Activated CD8-positive, alpha-beta memory T cell treated with anti-CD3 and anti-CD28 coated beads for 4 hours (primary cell): ENCODE data around the gene GUCA1A.

Experiments
- DNase-seq, 2 donors: peaks; one replicate each; pipeline ENCODE4 v3.0.0-alpha.2; 2020; ENCODE audit warnings: low read depth in 2 of 2

Gene GUCA1A

DNA sequence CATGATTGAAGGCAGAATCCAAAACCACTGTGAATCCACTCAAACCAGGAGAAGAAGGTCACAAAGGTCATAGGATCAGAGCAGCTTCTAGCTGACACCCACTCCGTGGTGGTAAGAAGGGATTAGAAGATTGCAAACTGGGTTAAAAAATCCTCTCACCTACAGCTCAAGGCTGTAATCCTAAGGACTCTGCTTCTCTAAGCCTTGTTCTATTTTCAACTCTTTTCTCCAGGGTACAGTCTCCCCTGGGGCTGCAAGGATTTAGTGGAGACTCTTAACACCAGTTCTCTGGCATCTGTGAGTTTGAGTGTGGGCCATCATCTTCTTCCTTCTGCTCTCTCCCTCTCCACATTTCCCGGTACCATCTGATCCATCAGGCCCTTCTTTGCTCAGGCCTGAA lies at the start of gene GUCA1A:
GUCA1A (plus strand) TSS at position 264 of the 400 bp plus-strand sequence. CDS start 250 bp downstream, outside the sequence.
- DNase-seq: no peak

DNA sequence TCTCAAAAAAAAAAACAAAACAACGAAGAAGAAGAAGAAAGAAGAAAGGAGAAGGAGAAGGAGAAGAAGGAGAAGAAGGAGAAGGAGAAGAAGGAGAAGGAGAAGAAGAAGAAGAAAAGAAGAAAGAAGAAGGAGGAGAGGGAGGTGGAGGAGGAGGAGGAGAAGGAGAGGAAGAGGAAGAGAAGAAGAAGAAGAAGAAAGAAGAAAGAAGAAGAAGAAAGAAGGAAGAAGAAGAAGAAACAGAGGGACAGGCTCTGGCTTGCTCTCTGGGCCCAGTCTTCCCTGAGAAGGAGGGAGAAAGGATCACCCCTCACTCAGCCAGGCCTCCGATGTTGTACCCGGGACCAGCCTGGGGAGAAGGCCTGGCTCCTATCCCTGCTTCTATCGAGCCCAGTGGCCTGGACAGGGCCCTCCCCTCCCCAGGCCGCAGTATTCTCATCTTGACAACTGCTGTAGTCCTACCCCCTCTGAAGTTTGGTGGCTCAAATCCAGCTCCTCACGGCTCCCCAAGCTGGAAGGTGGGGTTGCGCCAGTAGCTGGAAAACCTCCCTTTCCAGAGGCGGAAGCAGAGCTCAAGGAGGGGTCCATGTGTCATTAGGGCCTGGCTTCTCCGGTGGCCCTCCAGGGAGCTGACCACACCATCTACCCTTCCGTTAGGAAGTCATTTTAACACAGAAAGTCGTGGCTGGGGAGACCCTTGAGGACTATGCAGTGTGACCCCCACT lies 49.6 kb upstream of the GUCA1A start:
- DNase-seq: no peak

DNA sequence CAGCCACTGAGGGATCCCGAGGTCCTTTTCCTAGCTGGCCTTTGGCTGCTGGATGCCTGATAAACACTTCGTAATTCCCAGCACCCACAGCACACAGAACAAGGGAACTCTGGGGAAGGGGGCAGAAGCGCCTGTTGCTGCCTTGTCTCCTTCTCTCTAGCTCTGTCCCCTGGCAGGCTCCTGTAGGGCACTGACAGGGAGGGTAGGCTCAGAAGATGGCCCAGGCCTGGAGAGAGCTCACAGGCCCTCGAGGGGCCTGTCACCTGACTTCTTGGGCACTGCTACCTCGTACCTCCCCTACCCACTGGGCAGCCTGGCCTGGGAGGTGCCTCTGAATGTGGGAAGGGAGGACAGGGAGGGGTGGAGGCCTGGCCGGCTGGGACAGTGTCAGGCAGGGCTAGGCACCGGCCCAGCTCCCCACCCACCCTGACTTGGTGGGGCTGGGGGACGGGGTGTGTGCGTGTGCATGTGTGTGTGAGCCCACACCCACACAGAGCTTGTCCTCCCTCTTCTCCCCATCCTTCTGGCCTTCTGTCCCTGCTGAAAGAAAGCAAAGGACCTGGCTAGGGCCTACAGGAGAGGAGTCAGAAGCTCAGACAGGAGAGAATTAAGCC lies 48.8 kb upstream of the GUCA1A start:
- no peak for DNase-seq

DNA sequence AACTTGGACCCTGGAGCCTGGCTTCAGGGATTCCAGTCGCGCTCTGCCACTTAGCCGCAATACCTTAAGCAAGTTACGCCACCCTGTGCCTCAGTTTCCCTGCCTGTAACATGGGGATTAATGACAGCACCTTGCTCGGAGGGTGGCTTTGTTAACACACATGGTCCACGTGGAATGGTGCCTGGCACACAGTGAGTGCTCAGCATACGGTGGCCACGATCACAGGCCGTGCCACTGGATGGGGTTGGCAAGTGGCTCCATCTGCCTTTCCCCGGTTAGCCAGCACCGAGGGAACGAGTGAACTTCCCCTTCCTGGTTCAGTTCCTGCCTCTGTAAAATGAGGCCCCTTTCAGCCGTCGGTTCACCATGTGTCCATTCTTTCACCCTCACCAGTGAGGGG lies 47.9 kb upstream of the GUCA1A start:
- no peak for DNase-seq

DNA sequence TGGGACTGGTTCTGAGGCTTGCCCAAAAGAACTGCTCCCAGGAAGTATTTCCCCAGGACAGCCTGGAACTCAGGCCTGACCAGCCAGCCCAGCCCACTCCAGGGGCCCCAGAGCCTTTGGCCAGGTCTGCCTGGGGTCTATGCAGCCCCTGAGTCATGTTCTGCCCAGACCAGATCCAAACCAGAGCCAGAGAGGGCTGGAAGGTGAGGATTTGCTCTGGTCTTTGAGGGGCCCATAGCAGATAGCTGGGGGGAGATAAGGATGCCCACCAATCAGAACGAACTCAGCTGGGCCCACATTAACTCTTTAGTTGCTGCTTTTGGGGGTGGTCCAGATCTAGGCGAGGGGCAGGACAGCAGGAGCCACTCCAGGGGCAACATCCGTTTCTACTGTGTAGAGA lies 47.5 kb upstream of the GUCA1A start:
- no peak for DNase-seq

DNA sequence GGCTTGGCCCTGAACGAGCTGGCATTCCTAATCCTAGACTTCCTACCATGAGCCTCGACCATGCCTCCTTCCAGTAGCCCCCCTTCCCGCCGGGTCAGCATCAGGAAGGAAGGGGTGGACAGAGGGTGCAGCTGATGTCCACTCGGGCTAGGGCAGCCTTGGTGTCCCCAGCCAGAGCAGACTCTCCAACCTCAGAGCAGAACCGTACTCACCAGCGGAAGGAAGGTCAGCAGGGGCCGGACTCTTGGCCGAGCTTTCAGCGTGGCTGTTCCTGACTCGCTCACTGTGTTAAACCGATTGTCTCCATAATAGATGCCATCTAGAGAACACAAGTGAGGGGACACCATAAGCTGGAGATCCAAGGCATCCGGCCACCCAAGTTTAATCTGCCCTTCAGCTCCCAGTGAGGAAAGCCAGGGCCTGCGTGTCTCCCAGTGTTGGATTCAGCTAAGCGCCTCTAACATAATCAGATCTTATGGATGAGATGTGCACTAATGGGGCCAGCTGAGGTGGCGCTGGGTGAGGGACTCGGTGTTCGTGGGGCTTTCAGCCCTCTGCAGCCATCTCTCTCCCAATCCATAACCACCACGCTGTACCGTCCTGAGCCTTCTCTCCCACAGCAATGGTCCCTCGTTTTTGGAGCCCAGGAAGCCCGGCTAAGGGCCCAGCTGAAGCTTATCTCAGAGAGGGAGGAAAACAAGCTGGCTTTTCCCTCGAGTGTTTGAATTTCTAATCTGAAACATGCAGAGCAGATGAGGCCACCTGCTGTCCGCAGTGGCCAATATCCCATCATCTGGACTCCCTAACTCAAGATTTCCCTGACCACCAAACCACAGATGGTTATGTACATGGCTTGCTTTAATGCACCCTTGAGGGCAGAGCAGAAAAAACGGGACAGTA lies 44.5 kb upstream of the GUCA1A start:
- no peak for DNase-seq

DNA sequence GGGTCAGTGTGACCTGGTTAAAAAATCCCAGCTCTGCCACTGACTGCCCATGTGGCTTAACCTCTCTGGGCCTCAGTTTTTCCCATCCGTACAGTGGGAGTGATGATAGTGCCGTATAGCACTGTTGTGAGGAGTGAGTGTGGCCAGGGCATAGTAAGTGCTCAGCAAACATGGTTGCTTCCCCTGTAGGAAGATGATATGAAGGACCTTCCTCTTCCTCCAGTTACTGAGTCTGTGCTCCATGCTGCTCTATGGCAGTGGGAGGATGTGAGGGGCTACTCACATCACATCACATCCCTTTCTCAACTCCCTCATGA lies 43.8 kb upstream of the GUCA1A start:
- DNase-seq: no peak

DNA sequence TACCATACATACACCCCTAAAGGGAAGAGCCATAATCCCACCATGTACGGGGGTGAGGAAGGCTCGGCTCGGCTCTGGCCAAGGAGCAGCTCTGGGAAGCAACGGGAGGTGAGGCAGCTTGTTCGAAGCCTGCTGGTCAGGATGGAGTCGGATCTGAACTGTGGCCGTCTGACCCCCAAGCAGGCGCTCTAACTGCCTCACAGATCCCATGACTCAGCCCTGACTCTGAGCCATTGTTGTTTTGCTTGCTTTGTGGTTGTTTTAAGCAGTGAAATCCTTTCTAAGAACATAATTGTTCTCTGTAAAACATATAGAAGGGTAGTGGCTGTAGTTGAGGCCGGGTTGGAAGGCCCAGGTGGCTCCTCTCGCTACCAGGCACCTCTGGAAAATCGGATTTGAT lies 41.6 kb upstream of the GUCA1A start:
- no peak for DNase-seq

DNA sequence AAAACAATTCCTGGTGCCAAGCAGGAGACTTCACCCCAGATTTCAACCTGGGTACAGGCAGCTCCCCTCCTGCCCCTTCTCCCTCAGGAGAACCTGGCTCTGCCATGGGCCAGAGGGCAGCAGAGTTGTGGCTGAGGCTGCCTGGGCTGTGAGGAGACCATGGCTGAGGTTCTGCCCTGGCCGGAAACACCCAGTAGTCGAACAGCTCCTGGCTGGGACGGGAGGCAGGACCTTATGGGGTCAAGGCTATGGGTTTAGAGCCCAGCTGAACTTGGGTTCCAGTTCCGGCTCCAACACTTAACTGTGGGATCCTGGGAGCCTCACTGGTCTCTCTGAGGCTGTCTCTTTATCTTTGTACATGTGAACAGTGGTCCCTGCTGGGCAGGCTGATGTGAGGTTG lies 39.2 kb upstream of the GUCA1A start:
- no peak for DNase-seq

DNA sequence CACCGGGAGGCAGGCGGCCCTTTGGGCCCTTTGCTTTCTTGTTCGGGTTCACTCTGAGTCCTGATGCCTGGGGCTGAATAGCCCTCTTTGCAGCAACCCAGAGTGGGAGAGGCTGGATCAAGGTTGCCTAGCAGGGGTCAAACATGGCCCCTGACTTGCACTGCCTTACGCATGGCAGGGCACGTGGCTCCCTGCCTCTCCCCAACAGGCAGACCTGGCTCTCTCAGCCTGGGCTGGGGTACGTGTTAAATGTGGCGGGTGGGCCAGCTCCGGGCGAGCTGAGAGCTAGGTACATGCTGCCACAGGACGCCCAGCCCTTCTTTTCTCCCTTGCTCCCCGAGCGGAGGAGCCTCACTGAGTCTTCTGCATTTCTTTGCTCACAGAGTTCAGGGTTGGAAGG lies 38.0 kb upstream of the GUCA1A start:
- DNase-seq: no peak

DNA sequence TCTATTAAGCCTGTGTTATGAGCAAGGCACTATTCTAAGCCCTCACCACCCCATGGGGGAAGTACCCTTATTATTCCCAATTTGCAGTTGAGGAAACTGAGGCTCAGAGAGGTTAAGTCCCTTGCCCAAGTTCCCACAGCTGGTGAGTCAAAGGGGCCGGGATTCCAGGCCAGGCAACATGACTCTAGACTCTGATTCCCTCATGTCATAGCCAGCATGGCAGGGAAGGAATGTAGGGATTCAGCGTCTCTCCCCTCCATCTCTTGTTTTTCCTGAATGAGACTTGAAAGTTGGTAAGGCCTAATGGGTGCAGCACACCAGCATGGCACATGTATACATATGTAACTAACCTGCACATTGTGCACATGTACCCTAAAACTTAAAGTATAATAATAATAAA lies 37.4 kb upstream of the GUCA1A start:
- no peak for DNase-seq

DNA sequence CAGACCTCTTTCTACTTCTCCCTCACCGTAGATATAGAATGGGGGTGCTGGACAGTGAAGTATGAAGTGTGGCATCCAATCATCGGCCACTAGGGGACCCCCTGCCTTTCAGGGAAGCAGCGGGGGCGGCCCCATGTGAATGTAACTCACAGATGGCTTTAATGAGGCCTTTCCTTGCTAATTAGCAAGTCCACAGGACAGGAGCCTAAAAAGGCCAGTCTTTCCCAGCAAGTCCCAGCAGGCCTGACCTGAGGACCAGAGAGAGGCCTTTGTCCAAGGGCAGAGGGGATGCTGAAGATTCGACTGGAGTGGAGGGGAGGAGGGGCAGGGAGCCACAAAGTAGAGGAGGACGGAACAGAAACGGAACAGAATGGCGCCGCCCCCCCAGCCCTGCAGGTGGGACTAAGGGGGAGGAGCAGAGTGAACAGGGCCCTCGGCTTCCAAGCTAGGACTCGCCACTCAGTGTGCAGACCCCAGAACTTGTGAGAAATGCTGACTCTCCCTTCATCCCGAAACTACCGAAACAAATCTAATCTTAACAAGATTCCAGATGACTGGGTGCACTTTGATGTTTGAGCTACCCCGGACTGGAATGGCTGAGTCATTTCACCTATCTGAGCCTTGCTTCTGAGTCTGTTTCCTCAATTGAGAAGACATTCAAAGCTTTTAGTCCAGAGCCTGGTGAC lies 36.5 kb upstream of the GUCA1A start:
- DNase-seq: no peak

DNA sequence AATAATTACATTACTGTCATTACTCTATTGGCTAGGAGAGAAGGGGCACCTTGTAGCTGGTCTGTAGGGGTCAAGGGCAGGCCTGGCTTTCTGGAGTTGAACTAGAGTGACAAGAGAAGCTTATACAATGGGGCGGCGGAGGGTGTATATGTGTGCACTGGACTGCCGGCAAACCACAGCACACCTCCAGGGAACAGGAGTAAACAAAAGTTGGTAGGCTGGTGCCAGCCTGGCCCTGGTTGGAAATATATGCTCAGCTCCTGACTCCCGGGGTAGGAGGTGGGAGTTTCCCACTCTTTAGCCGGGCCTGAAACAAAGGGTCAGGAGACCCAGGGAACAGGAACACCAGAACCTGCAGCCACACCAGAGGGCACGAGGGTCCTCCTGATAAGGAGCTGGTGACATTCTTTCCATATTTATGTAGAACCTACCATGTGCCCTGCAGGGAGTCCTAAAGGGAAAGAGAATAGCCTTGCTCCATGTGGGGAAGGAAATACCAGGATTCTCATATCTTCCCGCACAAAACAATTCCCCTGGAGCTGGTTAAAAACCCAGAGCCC lies 35.9 kb upstream of the GUCA1A start:
- no peak for DNase-seq

DNA sequence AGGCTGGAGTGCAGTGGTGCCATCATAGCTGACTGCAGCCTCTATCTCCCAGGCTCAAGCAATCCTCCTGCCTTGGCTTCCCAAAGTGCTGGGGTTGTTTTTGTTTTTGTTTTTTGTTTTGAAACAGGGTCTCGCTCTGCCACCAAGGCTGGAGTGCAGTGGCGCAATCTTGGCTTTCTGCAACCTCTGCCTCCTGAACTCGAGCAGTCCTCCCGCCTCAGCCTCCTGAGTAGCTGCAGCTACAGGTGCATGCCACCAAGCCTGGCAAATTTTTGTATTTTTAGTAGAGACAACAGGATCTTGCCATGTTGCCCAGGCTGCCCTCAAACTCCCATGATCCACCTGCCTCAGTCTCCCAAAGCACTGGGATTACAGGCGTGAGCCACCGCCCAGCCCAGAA lies 35.0 kb upstream of the GUCA1A start:
- DNase-seq: no peak

DNA sequence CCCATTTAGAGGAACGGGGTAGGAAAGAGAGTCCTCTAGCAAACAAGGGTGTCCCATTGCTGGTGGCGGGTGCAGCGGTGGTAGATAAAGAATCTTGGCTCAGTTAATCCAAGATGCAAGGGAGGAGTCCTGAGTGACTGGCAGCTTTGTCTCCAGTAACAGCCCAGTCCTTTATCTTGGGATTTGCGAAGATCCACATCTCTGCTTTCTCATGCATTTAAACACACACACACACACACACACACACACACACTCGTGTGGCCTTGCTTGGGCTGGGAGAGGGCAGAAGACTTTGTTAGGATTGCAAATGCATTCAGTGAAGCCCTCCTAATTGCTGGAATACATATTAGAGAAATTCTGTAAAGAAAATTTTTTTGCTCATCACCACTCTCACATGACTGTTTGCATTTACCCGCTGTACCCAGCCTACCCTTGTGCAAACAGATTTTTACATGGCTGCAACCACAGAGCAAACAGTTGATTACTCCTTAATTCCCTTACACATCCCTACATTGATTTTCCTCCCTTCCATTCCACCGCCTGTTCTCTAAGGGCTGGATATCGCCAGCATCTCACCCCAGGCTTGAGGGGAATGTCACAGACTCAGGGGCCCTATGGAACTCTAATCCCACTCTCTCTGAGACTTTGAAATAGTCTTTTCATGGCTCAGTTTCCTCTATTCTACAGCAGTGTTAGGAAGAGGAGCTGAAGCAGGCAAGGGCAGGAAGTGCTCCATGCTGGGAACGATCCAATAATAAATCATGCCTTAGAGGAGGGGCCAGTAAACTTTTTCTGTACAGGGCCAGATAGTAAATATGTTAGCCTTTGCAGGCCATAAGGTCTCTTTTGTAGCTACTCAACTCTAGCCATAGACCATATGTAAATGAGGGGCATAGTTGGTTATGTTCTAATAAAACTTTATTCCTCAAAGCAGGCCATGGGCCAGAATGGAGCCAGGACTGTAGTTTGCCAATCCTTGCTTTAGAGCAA lies 34.2 kb upstream of the GUCA1A start:
- DNase-seq: no peak

DNA sequence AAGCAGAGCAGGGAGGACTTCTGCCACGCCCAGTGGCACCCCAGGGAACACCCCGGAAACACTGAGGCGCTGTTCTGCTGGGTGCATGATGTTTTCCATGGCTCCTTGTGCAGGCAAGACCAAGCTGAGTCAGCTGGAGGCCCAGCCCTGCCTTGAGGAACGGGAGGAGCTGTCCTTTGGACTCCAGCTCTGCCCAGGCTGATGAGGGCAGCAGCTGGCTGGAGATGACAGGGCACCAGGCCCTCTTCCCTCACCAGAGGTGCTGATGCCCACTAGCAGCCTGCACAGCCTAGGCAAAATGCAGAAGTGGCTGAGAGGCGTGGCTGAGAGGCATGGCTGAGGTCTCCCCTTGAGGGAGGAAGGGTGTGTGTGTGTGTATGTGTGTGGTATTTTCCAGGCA lies 33.1 kb upstream of the GUCA1A start:
- DNase-seq: no peak

DNA sequence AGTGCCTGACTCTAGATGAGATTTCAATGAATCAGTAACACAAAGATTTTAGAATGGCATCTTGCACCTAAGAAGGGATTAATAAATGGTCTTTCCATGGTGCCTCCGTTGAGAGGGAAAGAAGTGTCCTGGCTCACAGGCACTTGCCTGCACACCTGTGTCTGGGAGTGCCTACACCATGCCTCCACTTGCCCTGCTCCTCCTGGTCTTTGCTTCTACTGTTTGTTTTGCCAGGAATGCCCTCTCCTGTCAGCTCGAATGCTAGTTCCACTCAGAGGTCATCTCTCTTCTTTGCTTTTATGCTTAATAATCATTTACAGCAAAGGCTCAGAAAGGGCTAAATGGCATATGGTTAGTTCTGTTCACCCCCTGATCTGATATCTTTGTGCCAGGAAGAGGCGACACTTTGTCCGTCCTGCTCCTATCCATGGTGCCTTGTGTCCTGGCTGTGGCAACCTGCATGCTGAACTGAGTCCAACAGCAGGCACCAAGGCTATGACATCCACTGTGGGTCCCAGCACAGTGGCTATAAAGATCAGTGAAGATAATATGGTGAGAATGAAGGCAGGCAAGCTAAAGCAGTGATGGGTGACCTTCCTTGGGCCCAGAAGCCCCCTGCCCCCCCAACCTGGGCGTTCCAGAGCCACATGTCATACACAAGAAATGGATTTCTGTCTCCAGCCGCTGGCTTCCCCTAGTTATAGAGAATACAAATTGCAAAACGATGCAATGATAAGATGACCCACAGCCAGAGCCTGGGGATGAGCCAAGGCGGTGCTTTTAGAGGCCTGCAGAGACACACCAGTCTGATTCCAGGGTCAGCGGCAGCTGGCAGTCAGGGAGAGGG lies 32.2 kb upstream of the GUCA1A start:
- DNase-seq: no peak

DNA sequence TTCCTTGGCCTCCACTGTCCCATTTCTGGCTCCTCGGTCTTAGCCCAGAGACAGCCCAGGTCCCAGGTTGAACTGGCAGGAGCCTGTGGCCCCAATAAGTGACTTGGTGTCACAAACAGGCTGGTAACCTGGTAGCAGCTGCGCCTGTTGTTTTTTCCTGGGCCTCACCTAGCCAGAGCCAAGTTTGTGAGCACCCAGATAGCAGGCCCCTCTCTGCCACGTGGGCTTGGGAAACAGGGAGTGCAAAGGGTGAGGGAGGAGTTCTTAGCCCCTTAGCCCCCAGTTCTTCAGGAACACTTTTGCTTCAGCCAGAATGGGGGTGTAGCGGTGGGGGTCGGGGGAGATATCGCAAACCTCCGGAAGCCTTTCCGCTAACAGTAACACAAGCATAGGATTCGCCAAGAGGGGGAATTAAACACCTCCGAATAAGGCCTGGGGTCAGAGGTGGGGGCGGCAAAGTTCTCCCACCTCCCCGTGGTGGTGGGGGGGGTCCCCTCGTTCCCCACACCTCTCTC lies 31.5 kb upstream of the GUCA1A start:
- DNase-seq: no peak

DNA sequence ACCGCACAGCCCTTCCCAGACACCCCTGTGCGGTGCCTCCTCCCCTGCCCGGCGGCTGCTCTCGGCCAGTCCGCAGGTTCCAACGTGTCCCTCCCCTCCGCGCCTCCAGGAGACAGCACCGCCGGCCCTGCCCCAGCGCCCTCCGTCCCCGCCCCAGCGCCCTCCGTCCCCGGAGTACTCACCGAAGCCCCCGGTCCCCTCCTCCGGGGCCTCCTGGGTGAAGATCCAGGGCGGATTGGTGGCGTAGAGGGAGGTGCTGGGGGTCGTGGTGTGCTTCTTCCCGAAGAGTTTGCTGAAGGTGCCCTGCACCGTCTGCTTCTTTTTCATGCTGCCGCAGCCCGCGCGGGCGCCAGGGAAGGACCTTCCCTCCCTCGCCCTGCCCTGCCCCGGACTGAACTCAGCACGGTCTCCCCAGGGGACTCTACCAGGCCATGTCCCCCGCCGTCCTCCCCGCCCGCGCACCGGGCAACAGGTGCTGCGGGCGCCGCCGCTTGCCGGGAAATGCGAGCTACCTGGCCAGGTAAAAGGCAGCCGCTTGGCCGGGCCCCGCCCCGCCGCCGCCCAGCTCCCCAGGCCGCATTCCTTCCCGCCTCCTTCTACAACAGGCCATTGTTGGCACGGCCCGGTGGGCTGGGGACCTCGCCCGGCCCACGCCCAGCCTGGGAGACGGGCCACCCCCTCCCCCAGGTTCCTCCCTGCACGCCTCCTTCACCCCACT lies 30.9 kb upstream of the GUCA1A start, which contains the start of gene C6orf132:
C6orf132 (minus strand) TSS at position 503 of the 718 bp plus-strand sequence; CDS start at position 327, 176 bp downstream.
- no peak for DNase-seq
